K562 (cell line): Measurements from ENCODE around the gene PDE9A. TPM values are rescaled to one million over a fixed set of nuclear protein-coding genes. Genes with fewer than 3 reads are reported as not detected.

Experiments used
- ATAC-seq: fragments of 200-7000 bp; cut with Tn5 transposase; 3 replicates; pipeline ENCODE4 v1.9.1; 2020; ENCODE audit warnings: moderate library complexity
- BruUV-seq: library from RNA; stranded (reverse); fragments of 400-500 nt; replicated peaks from 2 replicates; lab custom pipeline; 2021; lab: Mats Ljungman, UMichigan
- CTCF ChIA-PET: fragments of 300-600 bp; formaldehyde crosslinking; extraction: SDS; loops from one replicate; lab custom pipeline; 2021; ENCODE audit warnings: low intra/inter-chr PET ratio; lab: Yijun Ruan, JAX
- POLR2A ChIA-PET: fragments of 300-600, 350-650 bp; sonication (Branson Sonifier 250); formaldehyde crosslinking; extraction: SDS; loops from one replicate; lab custom pipeline; 2021; ENCODE audit warnings: antibody characterized with exemption, inconsistent platforms; lab: Yijun Ruan, JAX
- DNase-seq, 4 experiments: peaks; one replicate each; pipeline versions ENCODE4 v3.0.0 to v3.0.0-alpha.2; 2011 to 2018; ENCODE audit warnings: low spot score in 3 of 4, mixed read lengths in 3 of 4; ENCODE audit errors: extremely low read depth in 1 of 4
- FAIRE-seq: peaks from 2 replicates; lab custom pipeline; 2011; peaks lifted over from hg19 to GRCh38; lab: Jason Lieb, UNC
- H2AFZ ChIP-seq: 2 replicates; pipeline ENCODE4 v1.6.0; 2011; ENCODE audit warnings: low read depth, low read length, control low read depth, inconsistent platforms
- H3K27ac ChIP-seq: fragments of 200-600 bp; 3 replicates; pipeline ENCODE4 v1.8.0; 2011; ENCODE audit warnings: low read depth, mild to moderate bottlenecking, control low read depth, inconsistent platforms, low read length, moderate library complexity, mixed read lengths; ENCODE audit errors: extremely low read depth
- H3K27me3 ChIP-seq, 2 experiments: fragments of 300-600 bp in 1 of 2; 2 replicates in 1 of 2; 3 replicates in 1 of 2; pipeline versions ENCODE4 v1.6.0 to v1.8.0; 2011; ENCODE audit warnings: inconsistent platforms in 2 of 2, low read length in 2 of 2, mild to moderate bottlenecking in 1 of 2, mixed read lengths in 1 of 2, moderate library complexity in 1 of 2; ENCODE audit not compliant: control insufficient read depth in 2 of 2, insufficient read depth in 2 of 2
- H3K36me3 ChIP-seq: fragments of 300-600 bp; 3 replicates; pipeline ENCODE4 v1.8.0; 2011; ENCODE audit warnings: mild to moderate bottlenecking, low read length, inconsistent platforms; ENCODE audit not compliant: control insufficient read depth, insufficient read depth
- H3K4me1 ChIP-seq, 2 experiments: fragments of 200-600 bp in 1 of 2; replicated peaks in 1 of 2; 2 replicates in 1 of 2; 3 replicates in 1 of 2; pipeline versions ENCODE4 v1.5.1 to v1.8.0; 2011; ENCODE audit warnings: inconsistent platforms in 2 of 2, low read length in 2 of 2, mild to moderate bottlenecking in 1 of 2, mixed read lengths in 1 of 2, moderate library complexity in 1 of 2; ENCODE audit not compliant: control insufficient read depth in 2 of 2, insufficient read depth in 2 of 2
- H3K4me2 ChIP-seq: 2 replicates; pipeline ENCODE4 v1.6.1; 2011; ENCODE audit warnings: low read length, control low read depth, inconsistent platforms, mixed read lengths; ENCODE audit not compliant: insufficient read depth
- H3K4me3 ChIP-seq: fragments of 200-600 bp; sonication (generic), shearing (Covaris generic); 2 replicates; pipeline ENCODE4 v1.5.1; 2016; ENCODE audit warnings: control low read depth, inconsistent platforms
- H3K79me2 ChIP-seq: fragments of 200-600 bp; 3 replicates; pipeline ENCODE4 v1.8.0; 2011; ENCODE audit warnings: low read length, inconsistent platforms; ENCODE audit not compliant: control insufficient read depth, insufficient read depth
- H3K9ac ChIP-seq, 2 experiments: 2 replicates each; pipeline versions ENCODE4 v1.6.0 to v1.6.1; 2011; ENCODE audit warnings: low read depth in 2 of 2, low read length in 2 of 2, control low read depth in 1 of 2, inconsistent platforms in 1 of 2, mild to moderate bottlenecking in 1 of 2, mixed read lengths in 1 of 2; ENCODE audit not compliant: insufficient read depth in 1 of 2
- H3K9me1 ChIP-seq: one replicate; pipeline ENCODE4 v1.6.0; 2011; ENCODE audit warnings: inconsistent platforms, mild to moderate bottlenecking, low read length, moderate library complexity; ENCODE audit not compliant: control insufficient read depth, insufficient read depth
- H3K9me3 ChIP-seq: replicated peaks from 2 replicates; pipeline ENCODE4 v1.5.1; 2011; ENCODE audit warnings: low read depth, low read length, inconsistent platforms; ENCODE audit not compliant: control insufficient read depth, insufficient read depth
- H4K20me1 ChIP-seq: replicated peaks from 2 replicates; pipeline ENCODE4 v1.6.1; 2011; ENCODE audit warnings: low read length, inconsistent platforms, mixed read lengths; ENCODE audit not compliant: control insufficient read depth, insufficient read depth
- BDP1 ChIP-seq: IDR thresholded peaks from 3 replicates; pipeline ENCODE4 v1.6.1; 2011; ENCODE audit not compliant: insufficient read length, insufficient read depth
- FOS ChIP-seq: IDR thresholded peaks from 3 replicates; pipeline ENCODE4 v1.6.1; 2011; ENCODE audit not compliant: insufficient read length; ENCODE audit errors: extremely low read depth
- KDM4B ChIP-seq, 2 experiments: fragments of 450-650 bp in 1 of 2; sonication (generic) in 1 of 2; IDR thresholded peaks; 2 replicates each; pipeline ENCODE4 v1.6.1; 2016 to 2017; ENCODE audit warnings: borderline replicate concordance in 2 of 2, antibody characterized with exemption in 1 of 2, low read depth in 1 of 2, mild to moderate bottlenecking in 1 of 2
- MTA2 ChIP-seq: fragments of 450-650 bp; IDR thresholded peaks from 2 replicates; pipeline ENCODE4 v1.6.1; 2016; ENCODE audit warnings: low read depth
- TCF7L2 ChIP-seq: fragments of 150-350 bp; IDR thresholded peaks from 2 replicates; pipeline ENCODE4 v1.6.1; 2016; ENCODE audit warnings: low read depth, mild to moderate bottlenecking, low read length, moderate library complexity
- ZFP30 ChIP-seq: fragments of 250-450 bp; sonication (Bioruptor Pico); IDR thresholded peaks from 2 replicates; pipeline ENCODE4 v1.8.0; 2022; ENCODE audit warnings: moderate library complexity, mild to moderate bottlenecking, inconsistent platforms, borderline replicate concordance
- ZNF444 ChIP-seq: fragments of 250-450 bp; sonication (Bioruptor Pico); IDR thresholded peaks from 2 replicates; pipeline ENCODE4 v1.4.0; 2020; ENCODE audit warnings: mild to moderate bottlenecking, moderate library complexity
- WGBS: fragments of 100-300 bp; shearing (Covaris generic); methylation state at CpG from one replicate; pipeline ENCODE4 v1.1.6; 2016; ENCODE audit warnings: low coverage, mixed read lengths; ENCODE audit not compliant: insufficient coverage; ENCODE audit errors: missing lambda C conversion rate; 5-methylcytosine and 5-hydroxymethylcytosine counted together
- in situ Hi-C: fragments of 300-500 bp; cut with MboI; formaldehyde crosslinking; loops from 4 replicates; pipeline ENCODE4 v1.15.0; 2018; ENCODE audit warnings: inconsistent platforms, mixed read lengths
- intact Hi-C: fragments of 100-400 bp; cut with micrococcal nuclease; formaldehyde crosslinking; loops from 2 replicates; pipeline ENCODE4 v1.14.2; 2022
- polyA plus RNA-seq, 8 experiments: library from polyadenylated mRNA; depleted of rRNA in 4 of 8; stranded (reverse) in 5 of 8; unstranded in 3 of 8; fragments of >200 nt; fragmentation: Nextera tagmentation in 2 of 8; fragmentation: Illumina TruSeq in 1 of 8; extraction: Ambion mirVana in 2 of 8; extraction: Trizol in 1 of 8; gene quantifications; 2 replicates each; pipeline versions ENCODE4 v1.2.1 to v1.2.3, GENCODE V29; 2011 to 2014; ENCODE audit warnings: inconsistent platforms in 1 of 8, missing spikeins in 1 of 8
- total RNA-seq, 7 experiments: library from RNA; depleted of rRNA in 6 of 7; stranded (reverse); fragments of >200 nt in 6 of 7; fragmentation: Illumina TruSeq in 2 of 7; extraction: Trizol in 2 of 7; gene quantifications; 2 replicates each; pipeline versions ENCODE4 v1.2.1 to v1.2.3, GENCODE V29; 2011 to 2021; ENCODE audit warnings: low replicate concordance in 1 of 7

The PDE9A gene
- total and polyA plus RNA-seq, 9 of the 15 experiments (the other 6 are each of a cell fraction or from before 2014, with no cell fraction given) = 0.07 to 0.27 TPM; not detected in 7

DNA sequence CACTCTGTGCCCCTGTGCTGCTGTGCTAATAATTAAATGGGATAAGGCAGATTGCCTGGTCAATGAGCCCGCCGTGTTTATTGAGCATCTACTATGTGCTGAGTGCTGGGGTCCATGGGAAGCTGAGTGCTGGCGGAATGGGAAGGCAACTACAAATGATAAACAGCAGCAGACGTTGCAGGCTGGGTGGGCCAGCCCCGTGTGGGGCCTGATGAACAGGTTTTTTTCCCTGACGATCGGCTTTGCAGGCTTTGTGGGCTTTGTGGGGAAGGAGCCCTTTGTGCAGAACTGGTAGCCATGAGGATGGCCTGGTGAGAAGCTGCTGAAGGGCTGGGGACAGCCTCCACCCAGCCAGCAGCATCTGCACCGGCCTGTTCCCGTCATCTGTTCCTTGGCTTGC lies 3.5 kb downstream of the PDE9A start:
- WGBS = 2% methylated on average over 9 of the region's 9 CpGs
- FAIRE-seq (no peak), DNase-seq (no peak), ATAC-seq (no peak)
- in situ Hi-C loops = no loop called here
- Histone ChIP-seq H4K20me1 (peaks cover 36% of the 10 kb centered on the region), H3K27me3 (peaks cover 71 to 82% of the 10 kb centered on the region in 2 experiments), H3K36me3 (no peaks in the 10 kb centered on the region), H3K9me3 (no peaks in the 10 kb centered on the region), H2AFZ (no peak overlapping the region), H3K4me2 (no peak overlapping the region), H3K4me3 (no peak overlapping the region), H3K9ac (no peak overlapping the region), H3K27ac (no peak overlapping the region), H3K9me1 (no peaks in the 10 kb centered on the region), H3K4me1 (peaks cover 0 to 17% of the 10 kb centered on the region in 2 experiments; a peak in 2 of 5 replicates), H3K79me2 (no peaks in the 10 kb centered on the region)
- ChIA-PET CTCF (no interaction called here), POLR2A (interaction anchor here (0.6 to 2.1 kb wide), 4 partner anchors 8 to 343 kb away, joined by 3 to 10 read pairs (median 4); no protein-coding TSS in a partner anchor)
- intact Hi-C loops = no loop called here
- TF ChIP-seq ZFP30 (CRISPR knock-in tag) = no peak
- TF ChIP-seq BDP1 = no peak
- TF ChIP-seq KDM4B (IDR thresholded peaks at IDR 0.05; ENCODE audit: borderline replicate concordance in 2 of 2, low read depth in 1 of 2) = no peak
- no peak for TF ChIP-seq FOS
- no peak for TF ChIP-seq MTA2
- no peak for TF ChIP-seq TCF7L2
- no peak for TF ChIP-seq ZNF444 (CRISPR knock-in tag)
- no TSS peak for BruUV-seq
